ENCODE results near the gene PPP2R5A.

The PPP2R5A gene

DNA sequence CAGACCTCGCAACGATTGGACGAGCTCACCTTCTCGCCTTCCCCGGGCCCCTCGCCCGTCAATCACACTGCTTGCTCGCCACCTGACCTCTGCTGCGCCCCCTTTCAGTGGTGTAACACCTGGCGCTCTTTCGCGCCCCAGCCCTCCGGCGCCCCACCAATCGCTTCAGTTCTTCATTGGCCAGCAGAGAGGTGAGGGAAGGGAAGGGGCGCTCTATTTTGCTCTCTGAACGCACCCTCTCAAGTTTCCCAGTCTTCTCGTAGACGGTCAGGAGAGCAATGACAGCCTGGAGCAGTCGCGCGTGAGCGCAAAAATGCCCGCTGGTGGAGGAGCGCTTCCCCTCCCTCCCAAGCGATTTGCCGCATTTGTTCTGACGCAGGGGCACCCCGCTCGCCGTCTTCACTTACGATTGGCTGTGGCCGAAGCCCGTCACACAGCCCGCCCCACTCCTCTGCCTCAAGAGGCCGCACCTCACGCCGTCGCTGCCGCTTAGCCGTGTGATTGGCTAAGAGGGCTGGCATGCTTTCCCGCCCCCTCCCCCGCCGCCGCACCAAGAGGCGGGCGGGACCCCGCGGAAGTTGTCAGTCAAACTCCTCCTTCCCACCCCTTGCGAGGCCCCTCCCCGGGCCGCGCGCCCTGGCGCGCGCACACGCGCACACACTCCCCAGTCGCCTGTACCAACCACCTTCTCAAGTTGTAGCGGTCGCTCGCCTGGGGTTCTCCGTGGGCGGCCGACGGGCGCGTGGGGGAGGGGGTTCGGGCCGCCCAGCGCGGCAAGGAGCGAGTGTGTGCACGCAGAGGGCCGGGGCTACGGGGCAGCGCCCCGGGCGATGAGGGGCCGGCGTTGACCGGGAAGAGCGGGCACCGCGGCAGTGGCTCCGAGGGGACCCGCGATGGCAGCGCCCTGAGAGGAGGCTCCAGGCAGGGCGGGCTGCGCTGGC, at the start of gene PPP2R5A:
Gene PPP2R5A (plus strand): TSS at position 667 of the 941 bp plus-strand sequence. CDS start 701 bp downstream, outside the sequence.
- DNase-seq = peak; percentile 96

- DNase-seq = no peak
These were observed 49.4 kb upstream of the PPP2R5A start for GRCh38 chr1:212235857-212236256.

- no peak for DNase-seq
These were observed 48.5 kb upstream of the PPP2R5A start for GRCh38 chr1:212236664-212237220.

GRCh38 chr1:212237651-212238050, 47.6 kb upstream of the PPP2R5A start:
- DNase-seq = no peak

GRCh38 chr1:212238552-212238951, 46.7 kb upstream of the PPP2R5A start:
- DNase-seq = no peak

- DNase-seq = no peak
These were observed 43.7 kb upstream of the PPP2R5A start for GRCh38 chr1:212241501-212241900.

- no peak for DNase-seq
These were observed 43.3 kb upstream of the PPP2R5A start for GRCh38 chr1:212241957-212242287.

GRCh38 chr1:212242288-212242984, 42.8 kb upstream of the PPP2R5A start:
- no peak for DNase-seq

- no peak for DNase-seq
These were observed 42.3 kb upstream of the PPP2R5A start for GRCh38 chr1:212242985-212243308.

GRCh38 chr1:212244441-212244840, 40.8 kb upstream of the PPP2R5A start:
- DNase-seq = no peak

DNA sequence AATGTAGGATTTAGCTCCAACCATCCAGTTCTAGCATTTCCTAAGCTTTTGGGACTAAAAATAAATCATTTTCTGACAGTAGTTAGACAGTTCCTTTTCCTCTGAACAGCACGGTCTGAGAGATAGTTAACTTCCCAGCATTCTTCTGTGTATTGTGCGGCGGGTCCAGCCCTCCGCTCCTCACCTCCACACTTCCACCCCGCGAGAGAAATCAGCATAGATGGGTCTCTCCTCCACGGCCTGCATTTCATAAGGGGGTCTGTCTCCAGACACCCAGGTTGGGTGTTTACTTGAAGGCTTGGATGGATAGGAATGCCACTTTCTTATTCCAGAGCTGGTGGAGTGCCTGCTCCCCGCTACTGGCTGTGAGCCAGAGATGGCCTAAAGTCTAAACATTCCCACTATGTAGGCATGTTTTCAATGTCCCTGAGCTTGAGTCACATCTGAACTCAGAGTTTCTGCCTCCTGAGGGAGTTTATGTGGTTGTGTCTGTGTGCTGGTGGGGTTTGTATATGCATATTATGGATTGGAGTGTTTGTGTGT, 38.0 kb upstream of the PPP2R5A start:
- no peak for DNase-seq

DNA sequence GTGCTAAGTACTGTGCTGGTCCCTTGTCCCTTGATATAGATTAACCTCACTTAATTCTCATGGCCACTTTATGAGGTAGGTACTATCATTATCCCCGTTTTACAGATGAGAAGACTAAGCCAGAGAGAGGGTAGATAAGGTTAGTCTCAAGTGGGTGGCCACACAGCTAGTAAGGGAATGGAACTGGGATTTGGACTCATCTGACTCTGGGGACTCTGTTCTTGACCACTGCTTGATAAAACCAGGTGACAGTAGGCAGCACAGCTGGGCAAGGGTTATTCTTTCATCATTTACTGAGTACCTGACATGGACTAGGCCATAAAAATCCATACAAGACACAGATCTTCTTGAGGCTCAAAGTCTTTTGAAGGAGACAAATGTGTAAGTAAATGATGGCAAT, 37.2 kb upstream of the PPP2R5A start:
- DNase-seq = no peak

DNA sequence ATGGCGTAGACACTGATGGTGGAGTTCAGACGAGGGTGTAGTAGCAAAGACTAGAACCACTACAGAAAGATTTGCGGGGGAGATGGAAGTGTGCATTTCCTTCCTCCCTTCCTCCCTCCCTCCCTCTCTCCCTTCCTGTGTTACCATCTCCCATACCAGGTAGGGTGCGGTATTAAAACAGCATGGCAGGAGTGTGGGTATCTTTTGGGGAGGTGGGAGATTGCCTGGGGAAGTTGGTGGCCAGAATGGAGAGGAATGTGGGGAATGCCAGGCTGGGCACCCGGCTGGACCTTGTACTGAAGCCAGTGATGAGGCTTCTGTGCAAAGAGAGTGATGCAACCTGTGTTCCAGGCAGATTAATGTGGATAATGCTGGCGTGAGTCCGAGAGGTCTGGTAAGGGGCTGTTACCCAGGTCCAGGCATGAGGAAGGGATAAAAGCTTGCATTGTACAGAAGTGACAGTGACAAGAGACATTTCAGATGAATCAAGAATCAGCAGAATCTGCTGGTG, 30.3 kb upstream of the PPP2R5A start:
- DNase-seq = no peak

DNA sequence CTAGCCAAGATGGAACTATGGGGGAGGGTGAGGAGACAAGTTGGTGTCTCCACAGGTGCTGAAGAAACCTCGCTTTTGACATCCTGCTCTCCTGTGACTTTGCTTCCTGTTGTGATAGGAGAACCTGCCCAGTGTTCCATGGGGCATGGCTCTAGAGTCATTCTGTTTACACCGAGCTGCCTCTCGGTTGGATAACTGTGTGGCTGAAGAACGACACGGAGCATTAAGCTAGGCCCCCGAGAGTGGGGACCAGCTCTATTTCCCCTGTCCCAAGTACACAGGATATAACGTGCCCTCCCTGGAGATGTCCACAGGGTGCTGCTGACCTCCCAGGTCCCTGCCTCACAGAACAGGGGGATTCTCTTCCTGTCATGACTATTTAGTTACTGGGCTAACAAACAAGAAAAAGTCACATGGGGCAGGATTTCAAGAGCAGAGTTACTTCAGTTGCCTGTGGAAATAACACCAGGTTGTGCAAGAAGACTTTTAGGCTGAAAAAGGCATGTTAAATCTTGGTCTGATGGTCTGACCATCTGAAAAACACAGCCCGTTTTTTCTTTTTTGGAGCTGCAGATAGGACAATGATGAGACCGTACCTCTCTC, 29.4 kb upstream of the PPP2R5A start:
- DNase-seq = no peak

- no peak for DNase-seq
These were observed 28.8 kb upstream of the PPP2R5A start for GRCh38 chr1:212256369-212256768.

- no peak for DNase-seq
These were observed 28.1 kb upstream of the PPP2R5A start for GRCh38 chr1:212257157-212257556.

DNA sequence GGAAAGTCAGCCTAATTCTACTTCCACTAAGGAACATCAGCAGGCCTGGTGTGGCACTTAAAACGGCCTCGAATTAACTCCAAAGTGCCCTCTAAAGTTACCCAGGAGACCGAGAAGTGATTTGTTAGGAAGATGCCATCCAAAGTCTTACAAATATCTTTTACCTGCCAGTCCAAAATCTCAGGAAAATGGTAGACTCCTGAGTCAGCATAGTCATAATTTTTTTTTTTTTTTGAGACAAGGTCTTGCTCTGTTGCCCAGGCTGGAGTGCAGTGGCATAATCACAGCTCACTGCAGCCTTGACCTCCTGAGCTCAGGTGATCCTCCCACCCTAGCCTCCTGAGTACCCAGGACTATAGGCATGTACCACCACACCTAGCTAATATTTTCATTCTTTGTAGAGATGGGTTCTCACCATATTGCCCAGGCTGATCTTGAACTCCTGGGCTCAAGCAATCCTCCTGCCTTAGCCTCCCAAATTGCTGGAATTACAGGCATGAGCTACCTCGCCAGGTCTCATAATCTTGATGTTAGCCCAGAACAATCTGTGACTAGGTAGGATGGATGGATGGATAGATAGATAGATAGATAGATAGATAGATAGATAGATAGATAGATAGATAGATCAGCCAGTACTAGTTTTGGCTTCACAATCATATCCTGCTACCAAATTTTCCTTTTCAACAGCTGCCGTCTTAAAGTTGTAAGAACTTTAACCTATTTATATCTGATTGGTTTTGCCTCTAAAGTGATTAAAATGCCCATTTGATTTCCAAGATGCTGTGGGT, 25.3 kb upstream of the PPP2R5A start:
- no peak for DNase-seq

DNA sequence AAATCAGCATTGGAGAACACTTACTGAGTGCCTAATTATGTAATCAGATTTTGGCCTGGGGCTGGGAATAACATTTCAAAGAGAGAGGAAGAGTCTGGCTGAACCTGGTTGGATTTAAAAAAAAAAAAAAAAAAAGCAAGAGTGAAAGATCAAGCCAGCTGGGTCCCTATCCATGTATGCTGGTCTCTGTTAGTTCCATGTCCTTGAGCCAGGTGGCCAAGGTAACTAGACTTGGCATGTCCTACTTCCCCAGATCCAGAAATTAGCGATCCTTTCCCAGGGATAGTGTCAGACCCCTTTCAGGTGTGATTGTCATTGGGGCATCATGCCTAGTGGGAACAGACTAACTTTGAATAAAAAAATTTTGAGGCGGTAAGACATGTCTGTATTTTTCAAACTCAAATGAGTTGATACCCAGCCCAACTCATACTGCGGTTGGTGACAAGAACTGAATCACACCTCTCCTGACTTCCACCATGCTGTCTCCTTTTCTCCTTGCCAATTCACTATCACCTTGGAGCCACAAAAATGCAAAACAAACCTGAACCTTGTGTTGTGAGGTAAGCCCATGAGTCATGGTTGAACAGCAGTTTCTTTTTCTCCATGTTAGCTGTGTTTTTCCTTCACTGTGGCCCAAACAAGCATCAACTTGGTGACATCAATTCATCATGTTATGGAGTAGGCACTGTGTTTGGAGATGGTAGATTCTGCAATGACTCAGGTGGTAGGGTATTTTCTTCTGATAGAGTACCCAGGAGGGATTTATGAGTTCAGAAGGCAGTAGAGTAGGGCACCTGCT, 24.5 kb upstream of the PPP2R5A start:
- no peak for DNase-seq

DNA sequence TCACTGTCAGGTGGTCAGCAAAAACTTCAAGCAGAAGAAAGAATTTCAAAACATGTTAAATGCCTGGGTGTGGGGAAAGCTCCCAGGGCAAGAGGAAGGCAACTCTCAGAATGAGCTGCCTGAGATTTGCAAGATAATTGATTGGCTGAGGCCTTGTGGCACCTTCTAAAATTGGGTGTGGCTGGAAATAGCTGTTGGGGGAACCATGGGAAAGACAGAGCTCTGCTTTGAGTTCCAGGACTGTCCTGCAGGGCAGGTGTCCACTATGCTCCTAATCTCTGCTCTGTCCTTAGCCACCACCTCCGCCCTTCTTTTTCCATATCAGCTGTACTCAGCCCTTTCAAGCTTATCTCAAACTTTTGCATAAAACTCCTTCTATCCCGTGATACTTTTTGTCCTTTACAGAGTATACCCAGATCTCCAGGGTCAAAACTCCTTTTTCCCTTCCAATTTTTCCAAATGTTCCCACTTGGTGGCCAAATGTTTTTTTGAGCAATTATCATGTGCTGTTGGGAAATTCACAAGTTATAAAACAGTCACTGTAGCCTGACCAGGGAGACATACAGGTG, 23.8 kb upstream of the PPP2R5A start:
- no peak for DNase-seq

GRCh38 chr1:212267017-212267416, 18.2 kb upstream of the PPP2R5A start:
- DNase-seq = no peak

DNA sequence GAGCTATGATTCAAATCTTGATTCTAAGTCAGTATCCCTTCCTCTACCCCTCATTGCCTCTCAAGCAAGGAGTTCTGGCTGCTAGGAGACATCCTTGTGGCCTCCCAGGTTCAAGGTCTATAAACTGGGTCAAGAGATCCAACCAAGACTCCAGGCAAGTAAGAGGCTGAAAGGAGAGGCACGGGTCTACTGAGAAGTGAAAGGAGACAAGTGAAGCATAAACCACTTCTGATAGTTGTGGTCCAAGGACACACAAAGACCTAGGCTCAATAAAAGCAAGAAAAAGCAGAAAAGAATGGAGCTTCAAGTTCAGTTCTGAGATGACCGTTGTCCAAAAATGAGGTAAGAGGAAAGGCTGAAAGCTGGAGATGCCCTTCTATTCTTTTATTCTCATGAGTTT, 17.8 kb upstream of the PPP2R5A start:
- no peak for DNase-seq

All from activated CD4-positive, CD25-positive, alpha-beta regulatory T cell treated with anti-CD3 and anti-CD28 coated beads, Interleukin-2, amount 50 U/mL, for 72 hours (primary cell).